HG03039 (cell line): Measurements from ENCODE around the gene INIP.
"Not testable (repeated sequence)": the region's sequence is repeated elsewhere in the genome, so short reads cannot be mapped to it uniquely, and the experiment has no call there.

ENCODE experiments used
- ATAC-seq: cut with Tn5 transposase; IDR thresholded peaks from one replicate; pipeline ENCODE4 v1.9.1; 2021; ENCODE audit warnings: mild to moderate bottlenecking, moderate library complexity; ENCODE audit not compliant: unreplicated experiment

The INIP gene

DNA sequence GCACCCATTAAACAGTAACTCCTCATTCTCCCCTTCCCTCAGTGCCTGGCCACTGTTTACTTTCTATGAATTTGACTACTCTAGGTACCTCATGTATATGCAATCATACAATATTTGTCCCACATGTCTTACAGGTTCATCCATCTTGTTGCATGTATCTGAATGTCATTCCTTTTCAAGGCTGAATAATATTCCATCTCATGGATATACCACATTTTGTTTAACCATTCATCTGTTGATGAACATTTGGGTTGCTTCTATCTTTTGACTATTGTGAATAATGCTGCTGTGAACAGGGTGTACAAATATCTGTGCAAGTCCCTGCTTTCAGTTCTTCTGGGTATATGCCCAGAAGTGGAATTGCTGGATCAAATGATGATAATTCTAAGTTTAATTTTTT, 40.9 kb downstream of the INIP start:
- no peak for ATAC-seq

GRCh38 chr9:112673221-112673620, 44.7 kb downstream of the INIP start:
- not testable (repeated sequence) for ATAC-seq

- no peak for ATAC-seq
Measured at GRCh38 chr9:112670991-112671625, 46.8 kb downstream of the INIP start.

- ATAC-seq = no peak
Measured at GRCh38 chr9:112669326-112669725, 48.6 kb downstream of the INIP start.

DNA sequence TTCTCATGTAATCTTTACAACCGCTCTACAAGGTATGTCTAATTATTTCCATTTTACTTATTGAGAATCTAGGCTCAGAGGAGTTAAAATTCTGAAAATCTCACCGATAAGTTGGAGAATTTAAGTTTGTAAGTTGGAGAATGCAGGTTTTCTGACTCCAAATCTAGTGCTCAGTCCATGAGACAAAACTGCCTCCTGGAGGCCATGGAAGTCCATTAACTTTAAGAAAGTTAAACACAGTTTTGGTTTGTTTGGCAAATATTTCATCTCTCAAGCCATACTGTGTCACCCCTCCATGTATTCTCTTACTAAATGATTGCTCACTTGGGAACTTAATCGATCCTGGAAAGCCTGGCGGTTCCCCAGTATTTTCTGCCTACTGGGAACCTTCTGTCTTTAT, 52.6 kb downstream of the INIP start:
- ATAC-seq = no peak

DNA sequence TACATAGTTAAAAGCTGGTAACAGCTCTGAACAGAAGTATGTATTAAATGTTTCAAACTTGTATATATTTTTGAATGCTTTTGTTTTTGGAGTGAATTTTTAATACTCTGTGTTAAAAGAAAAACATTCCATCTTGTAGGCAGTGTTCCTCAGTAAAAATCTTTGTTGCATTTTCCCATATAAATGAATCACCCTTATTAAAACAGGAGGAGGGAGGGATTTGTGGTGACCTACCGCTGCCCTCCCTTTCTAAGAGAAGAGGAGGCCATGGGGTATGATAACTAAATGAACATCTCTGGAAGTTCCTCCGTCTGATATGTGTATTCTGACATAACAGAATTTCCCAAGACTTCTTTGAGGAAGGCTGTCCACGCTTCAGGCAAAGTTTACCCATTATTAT, 53.4 kb downstream of the INIP start:
- no peak for ATAC-seq

GRCh38 chr9:112663681-112664080, 54.2 kb downstream of the INIP start:
- ATAC-seq = no peak

DNA sequence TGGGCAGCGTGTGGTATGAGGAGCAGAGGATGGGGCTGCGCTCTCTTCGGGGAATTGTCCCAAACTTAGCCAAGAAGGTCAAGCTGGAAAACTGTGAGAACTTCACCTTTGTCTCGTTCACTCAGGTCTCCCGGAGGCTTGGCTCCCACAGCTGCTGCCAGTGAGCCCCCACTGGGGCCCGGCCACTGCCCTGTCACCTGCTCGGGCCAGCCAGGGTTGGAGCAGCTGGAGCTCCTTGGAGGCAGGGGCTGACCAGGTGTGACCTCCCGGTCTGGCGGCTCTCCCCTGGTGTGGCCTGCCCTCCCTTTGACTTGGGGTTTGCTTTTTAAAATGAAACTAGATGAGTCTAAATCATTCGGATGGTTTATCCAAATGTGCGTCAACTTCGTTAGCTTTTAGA, 58.0 kb downstream of the INIP start:
- ATAC-seq = no peak

GRCh38 chr9:112655668-112656067, 62.2 kb downstream of the INIP start:
- no peak for ATAC-seq

DNA sequence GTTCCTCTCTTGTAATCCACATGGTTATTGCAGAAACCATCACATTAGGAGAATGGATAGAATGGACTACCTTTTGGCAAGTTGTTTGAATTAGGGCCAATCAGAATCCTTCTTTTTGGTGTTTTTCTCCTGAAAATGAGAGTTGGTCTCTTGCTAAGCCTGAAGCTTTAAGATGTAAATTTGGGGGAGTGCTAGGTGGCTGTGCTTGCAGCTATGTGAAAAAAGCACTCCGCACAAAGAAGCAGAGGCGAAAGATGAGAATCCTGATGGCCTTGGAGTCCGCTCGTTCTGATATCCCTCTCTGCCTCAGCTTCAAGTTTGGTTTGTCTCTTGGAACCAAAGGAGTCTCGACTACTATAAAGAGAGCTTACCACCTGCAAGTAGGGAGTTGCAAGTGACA, 63.6 kb downstream of the INIP start:
- no peak for ATAC-seq

GRCh38 chr9:112648624-112649023, 69.3 kb downstream of the INIP start:
- ATAC-seq = no peak

GRCh38 chr9:112647596-112647995, 70.3 kb downstream of the INIP start:
- ATAC-seq = no peak

DNA sequence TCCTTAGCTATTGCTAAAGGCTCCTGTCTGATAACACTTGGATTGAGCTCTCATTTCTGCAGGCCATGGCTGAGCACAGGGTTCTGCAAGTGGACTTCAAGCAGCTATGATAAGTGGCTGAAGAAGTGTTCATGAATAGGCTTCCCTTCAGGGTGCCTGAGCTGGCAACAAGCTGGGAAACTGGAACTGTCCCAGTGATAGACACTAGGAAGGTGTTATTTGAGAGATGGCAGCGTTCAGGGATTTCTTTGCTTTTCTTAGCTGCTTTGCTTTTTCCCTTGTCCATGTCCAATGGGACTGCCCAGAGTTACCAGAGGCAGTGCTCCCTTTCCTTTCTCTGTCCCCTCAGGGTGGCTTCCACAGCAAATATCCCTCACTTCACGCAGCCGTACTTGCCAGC, 75.8 kb downstream of the INIP start:
- ATAC-seq = no peak

- ATAC-seq = no peak
Measured at GRCh38 chr9:112640311-112640710, 77.6 kb downstream of the INIP start.
